Astrocyte (in vitro differentiated cells and primary cell): ENCODE data around the gene PUSL1.

Source experiments
- EZH2 ChIP-seq: IDR thresholded peaks from 2 replicates; pipeline ENCODE4 v1.6.1; 2012; ENCODE audit warnings: mild to moderate bottlenecking, low read length, inconsistent platforms; ENCODE audit not compliant: insufficient read depth
- TF ChIP-seq, protein P1 (sequence below): IDR thresholded peaks from 2 replicates; pipeline ENCODE4 v1.5.1; 2011; ENCODE audit warnings: low read depth, mild to moderate bottlenecking, inconsistent platforms, low read length, moderate library complexity; ENCODE audit not compliant: insufficient read depth

DNA sequence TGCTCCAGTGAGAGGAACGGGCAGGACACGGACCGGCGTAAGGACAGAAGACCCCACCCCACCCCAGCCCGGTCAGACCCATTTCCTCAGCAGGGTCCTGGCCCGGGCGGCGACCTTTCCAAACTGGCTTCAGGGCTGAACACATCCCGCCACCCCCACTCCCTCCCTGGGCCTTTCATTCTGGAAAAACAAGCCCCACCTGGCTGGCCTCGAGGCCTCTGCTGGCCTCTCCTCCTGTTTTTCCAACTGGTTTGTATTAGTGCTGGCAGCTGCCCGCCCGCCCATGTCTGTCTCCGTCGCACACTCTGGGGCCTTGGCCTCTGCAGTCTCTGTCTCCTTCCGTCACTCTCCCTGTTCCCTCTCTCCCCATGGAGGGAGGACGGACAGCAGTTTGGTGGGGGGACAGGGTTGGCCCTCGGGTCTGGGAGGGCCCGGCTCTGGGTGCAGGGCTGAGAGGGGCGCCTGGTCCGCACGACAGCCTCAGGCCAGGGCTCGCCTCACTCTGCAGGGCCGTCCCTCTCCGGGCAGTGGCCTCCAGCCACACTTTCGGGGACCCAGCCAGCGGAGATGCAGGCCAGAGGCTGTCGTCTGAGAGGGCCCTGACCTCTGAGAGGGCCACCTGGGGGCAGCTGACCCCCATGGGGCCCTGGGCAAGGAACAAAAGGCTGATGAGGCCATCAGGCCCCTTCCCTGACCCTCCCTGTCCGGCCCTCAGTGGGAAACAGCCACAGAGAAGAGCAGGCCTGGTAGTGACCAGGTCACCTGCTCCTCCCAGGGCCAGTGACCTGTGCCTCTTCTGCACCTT lies 51.5 kb downstream of the PUSL1 start:
- TF ChIP-seq, protein P1, sequence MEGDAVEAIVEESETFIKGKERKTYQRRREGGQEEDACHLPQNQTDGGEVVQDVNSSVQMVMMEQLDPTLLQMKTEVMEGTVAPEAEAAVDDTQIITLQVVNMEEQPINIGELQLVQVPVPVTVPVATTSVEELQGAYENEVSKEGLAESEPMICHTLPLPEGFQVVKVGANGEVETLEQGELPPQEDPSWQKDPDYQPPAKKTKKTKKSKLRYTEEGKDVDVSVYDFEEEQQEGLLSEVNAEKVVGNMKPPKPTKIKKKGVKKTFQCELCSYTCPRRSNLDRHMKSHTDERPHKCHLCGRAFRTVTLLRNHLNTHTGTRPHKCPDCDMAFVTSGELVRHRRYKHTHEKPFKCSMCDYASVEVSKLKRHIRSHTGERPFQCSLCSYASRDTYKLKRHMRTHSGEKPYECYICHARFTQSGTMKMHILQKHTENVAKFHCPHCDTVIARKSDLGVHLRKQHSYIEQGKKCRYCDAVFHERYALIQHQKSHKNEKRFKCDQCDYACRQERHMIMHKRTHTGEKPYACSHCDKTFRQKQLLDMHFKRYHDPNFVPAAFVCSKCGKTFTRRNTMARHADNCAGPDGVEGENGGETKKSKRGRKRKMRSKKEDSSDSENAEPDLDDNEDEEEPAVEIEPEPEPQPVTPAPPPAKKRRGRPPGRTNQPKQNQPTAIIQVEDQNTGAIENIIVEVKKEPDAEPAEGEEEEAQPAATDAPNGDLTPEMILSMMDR: no peak
- no peak for TF ChIP-seq EZH2
